Neuron (in vitro differentiated cells): ENCODE results near the gene PLSCR5.

Experiments used
- H2AFZ ChIP-seq: one replicate; pipeline ENCODE4 v1.6.1; 2013; ENCODE audit warnings: low read depth, mild to moderate bottlenecking, inconsistent platforms, low read length, moderate library complexity
- H3K27me3 ChIP-seq: one replicate; pipeline ENCODE4 v1.6.1; 2013; ENCODE audit warnings: low read length; ENCODE audit not compliant: insufficient read depth
- H3K36me3 ChIP-seq: one replicate; pipeline ENCODE4 v1.6.1; 2013; ENCODE audit warnings: low read length; ENCODE audit not compliant: insufficient read depth
- H3K4me1 ChIP-seq: one replicate; pipeline ENCODE4 v1.6.1; 2013; ENCODE audit warnings: low read length; ENCODE audit not compliant: insufficient read depth
- H3K4me3 ChIP-seq: 2 replicates; pipeline ENCODE4 v1.5.1; 2013; ENCODE audit warnings: mild to moderate bottlenecking, low read length, moderate library complexity
- H3K9me3 ChIP-seq: one replicate; pipeline ENCODE4 v1.6.1; 2013; ENCODE audit warnings: low read length

PLSCR5 gene

DNA sequence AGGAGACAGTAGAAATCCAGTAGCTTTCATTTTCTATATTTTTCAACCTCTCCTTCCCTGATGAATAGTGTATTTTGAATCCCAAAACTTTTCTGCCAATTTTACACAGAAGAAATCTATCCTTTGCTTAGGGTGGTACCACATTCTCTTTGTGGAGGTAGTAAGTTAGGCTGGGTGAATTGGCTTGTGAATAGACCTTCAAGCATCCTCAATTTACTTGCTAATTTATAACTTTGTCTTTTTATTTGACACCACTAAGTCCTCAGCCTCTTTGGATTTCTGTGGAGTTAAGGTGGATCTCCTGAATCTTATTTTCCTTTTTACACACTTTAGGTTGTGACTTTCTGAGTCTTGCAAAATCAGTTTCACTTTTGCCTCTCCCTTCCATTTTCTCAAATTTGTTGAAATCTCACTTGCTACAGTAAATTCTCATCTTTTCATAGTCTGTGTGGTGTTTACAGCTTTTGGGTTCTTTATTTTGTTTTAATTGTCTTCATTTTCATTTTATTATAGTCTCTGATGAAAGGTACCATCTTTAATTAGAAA is 55.0 kb downstream of the PLSCR5 start:
- H3K4me3 ChIP-seq: no peak overlapping the region
- no peaks in the 10 kb centered on the region for H3K27me3 ChIP-seq

DNA sequence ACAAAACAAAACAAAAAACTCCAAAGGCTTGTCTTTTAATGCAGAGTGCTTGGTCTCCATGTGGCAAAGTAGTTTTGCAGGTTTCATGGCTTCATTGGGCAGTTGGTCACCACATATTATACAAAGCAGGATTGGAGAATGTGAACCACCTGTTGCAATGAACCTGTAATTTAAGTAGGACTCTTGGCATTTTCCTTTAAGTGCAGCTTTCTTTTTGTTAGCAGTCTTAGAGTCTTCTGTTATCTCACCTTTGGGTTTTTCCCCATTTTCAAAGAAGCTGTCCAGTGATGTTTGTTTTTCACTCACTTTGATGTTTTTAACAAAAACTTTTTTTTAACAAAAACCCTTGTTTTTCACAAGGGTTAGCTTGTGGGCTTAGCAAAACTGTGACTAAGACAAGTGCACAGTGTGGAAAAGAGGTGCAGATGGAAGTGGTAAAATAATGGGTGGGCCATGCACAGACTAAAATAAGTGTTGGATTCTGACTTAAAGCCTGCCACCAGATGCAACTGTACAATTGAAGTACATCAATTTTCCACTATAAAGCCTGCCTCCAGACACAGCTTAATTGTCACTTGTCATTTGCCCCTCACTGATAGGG is 57.8 kb downstream of the PLSCR5 start:
- H3K36me3 ChIP-seq: no peaks in the 10 kb centered on the region
- H3K27me3 ChIP-seq: no peaks in the 10 kb centered on the region
- H3K4me3 ChIP-seq: no peak overlapping the region
- no peak overlapping the region for H2AFZ ChIP-seq
- peaks cover 10% of the 10 kb centered on the region for H3K4me1 ChIP-seq
- H3K9me3 ChIP-seq: no peaks in the 10 kb centered on the region

More for the DNA sequence above, 55.0 kb downstream of the PLSCR5 start:
- Histone ChIP-seq H3K36me3 (no peaks in the 10 kb centered on the region), H3K4me1 (peaks cover 2% of the 10 kb centered on the region), H2AFZ (no peak overlapping the region), H3K9me3 (no peaks in the 10 kb centered on the region)

DNA sequence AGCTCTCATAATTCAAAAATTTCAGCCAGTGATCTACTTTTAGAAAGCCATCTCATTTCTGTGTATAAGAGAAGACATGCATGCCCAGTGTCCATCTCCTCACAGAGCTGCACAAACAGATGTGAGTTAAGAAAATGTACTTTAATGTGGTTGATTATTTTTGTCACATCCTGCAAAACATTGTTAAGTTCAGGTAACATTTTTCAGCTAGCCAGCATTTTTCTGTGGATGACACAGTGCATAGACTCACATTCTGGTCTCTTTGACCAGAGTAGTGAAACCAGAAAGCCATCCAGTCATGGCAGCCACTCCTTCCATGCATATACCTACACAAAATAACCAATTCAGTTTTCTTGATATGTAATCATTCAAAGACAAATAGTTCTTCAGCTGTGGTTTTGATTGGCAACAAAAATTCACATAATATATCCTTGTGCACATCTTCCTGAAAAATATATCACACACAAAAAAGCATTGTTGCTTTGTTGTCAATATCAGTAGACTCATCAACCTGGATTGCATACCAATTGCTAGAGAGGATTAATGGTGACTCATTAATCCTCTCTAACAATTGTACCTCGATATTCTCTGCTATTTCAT is 58.7 kb downstream of the PLSCR5 start:
- Histone ChIP-seq H3K9me3 (no peaks in the 10 kb centered on the region), H3K27me3 (no peaks in the 10 kb centered on the region), H3K36me3 (no peaks in the 10 kb centered on the region), H3K4me3 (no peak overlapping the region), H3K4me1 (peaks cover 10% of the 10 kb centered on the region), H2AFZ (no peak overlapping the region)

- Histone ChIP-seq H3K4me1 (peaks cover 10% of the 10 kb centered on the region), H3K36me3 (no peaks in the 10 kb centered on the region), H3K9me3 (no peaks in the 10 kb centered on the region), H2AFZ (peak overlapping the region; percentile 100), H3K4me3 (peak overlapping the region; percentile 91), H3K27me3 (no peaks in the 10 kb centered on the region)
Observed at GRCh38 chr3:146544929-146545528, 60.1 kb downstream of the PLSCR5 start.

- Histone ChIP-seq H2AFZ (peak within 1 kb of the TSS; percentile 100), H3K4me1 (peaks cover 10% of the 10 kb centered on the region), H3K4me3 (peak within 1 kb of the TSS; percentile 91), H3K36me3 (no peaks in the 10 kb centered on the region), H3K27me3 (no peaks in the 10 kb centered on the region), H3K9me3 (peaks cover 1% of the 10 kb centered on the region)
Observed at GRCh38 chr3:146544002-146544928, 60.9 kb downstream of the PLSCR5 start, which contains the start of gene PLSCR1. Gene PLSCR1 (minus strand): TSS chr3:146544607. CDS start chr3:146536552, 8,055 bp downstream.

GRCh38 chr3:146543461-146544001 is 61.6 kb downstream of the PLSCR5 start:
- Histone ChIP-seq H3K4me3 (peak overlapping the region; percentile 91), H3K4me1 (peaks cover 10% of the 10 kb centered on the region), H3K27me3 (no peaks in the 10 kb centered on the region), H2AFZ (peak overlapping the region; percentile 100), H3K36me3 (no peaks in the 10 kb centered on the region), H3K9me3 (peaks cover 5% of the 10 kb centered on the region)

DNA sequence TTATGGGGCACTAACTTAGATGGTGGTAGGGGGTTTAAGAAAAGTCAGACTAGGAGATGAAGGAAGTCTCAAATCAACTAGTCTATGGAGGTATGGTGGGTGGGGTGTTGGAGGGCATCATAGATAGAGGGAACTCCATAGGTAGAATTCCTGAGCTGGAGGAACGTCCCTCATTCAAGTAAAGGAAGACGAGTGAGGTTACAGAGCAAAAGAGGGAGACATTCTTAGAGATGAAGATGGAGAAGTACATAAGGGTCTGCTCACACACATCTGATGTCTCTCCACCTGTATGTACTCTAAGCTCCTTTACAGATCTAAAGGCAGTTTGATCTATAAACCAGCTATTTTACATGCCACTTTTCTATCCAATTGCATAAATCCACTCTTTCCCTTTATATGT is 62.2 kb downstream of the PLSCR5 start:
- H3K36me3 ChIP-seq: no peaks in the 10 kb centered on the region
- H3K4me3 ChIP-seq: peak overlapping the region; percentile 91
- H3K4me1 ChIP-seq: peaks cover 10% of the 10 kb centered on the region
- peaks cover 5% of the 10 kb centered on the region for H3K9me3 ChIP-seq
- no peaks in the 10 kb centered on the region for H3K27me3 ChIP-seq
- H2AFZ ChIP-seq: no peak overlapping the region

- Histone ChIP-seq H3K4me3 (no peak overlapping the region), H2AFZ (no peak overlapping the region), H3K4me1 (peaks cover 10% of the 10 kb centered on the region), H3K36me3 (no peaks in the 10 kb centered on the region), H3K27me3 (no peaks in the 10 kb centered on the region), H3K9me3 (peaks cover 5% of the 10 kb centered on the region)
Observed at GRCh38 chr3:146542179-146542578, 63.0 kb downstream of the PLSCR5 start.

DNA sequence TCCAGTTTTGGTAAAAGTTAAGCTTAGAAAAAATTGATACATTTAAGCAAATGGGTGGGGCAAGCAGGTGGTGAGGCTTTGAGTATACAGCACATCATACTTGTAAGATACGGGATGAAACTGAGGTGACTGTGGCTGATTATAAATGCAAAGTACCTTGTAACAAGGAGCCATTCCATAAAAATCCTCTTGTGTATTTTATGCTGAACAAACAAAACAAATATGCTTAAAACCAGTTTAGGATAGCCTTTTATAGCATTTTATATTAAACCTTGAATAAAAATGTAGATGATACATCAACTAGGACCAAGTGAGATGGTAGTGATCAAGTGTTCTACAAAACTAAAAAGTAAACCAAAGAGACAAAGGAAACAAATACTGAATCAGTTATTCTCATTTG is 64.2 kb downstream of the PLSCR5 start:
- no peak overlapping the region for H2AFZ ChIP-seq
- peaks cover 10% of the 10 kb centered on the region for H3K4me1 ChIP-seq
- peaks cover 5% of the 10 kb centered on the region for H3K9me3 ChIP-seq
- no peak overlapping the region for H3K4me3 ChIP-seq
- no peaks in the 10 kb centered on the region for H3K36me3 ChIP-seq
- H3K27me3 ChIP-seq: no peaks in the 10 kb centered on the region

DNA sequence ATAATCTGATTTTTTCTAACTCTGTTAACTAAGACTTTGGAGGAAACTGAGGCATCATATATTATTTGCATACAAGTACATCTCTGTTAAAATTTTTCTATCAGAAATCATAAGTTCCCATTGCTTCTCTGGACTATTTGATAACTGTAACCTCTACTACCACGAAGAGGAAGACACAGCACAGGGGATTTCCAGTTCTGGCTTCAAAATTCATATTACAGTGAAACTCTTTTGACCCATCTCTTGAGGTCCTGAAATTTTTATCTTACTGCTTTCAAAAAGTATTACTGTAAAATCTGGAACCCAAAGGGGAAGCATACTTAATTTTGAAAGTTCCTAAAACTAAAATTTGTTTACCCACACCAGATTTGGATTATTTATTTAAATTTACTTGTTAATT is 64.9 kb downstream of the PLSCR5 start:
- H3K9me3 ChIP-seq: peaks cover 5% of the 10 kb centered on the region
- no peak overlapping the region for H2AFZ ChIP-seq
- no peaks in the 10 kb centered on the region for H3K27me3 ChIP-seq
- no peaks in the 10 kb centered on the region for H3K36me3 ChIP-seq
- no peak overlapping the region for H3K4me3 ChIP-seq
- peaks cover 8% of the 10 kb centered on the region for H3K4me1 ChIP-seq

GRCh38 chr3:146539315-146539714 is 65.8 kb downstream of the PLSCR5 start:
- Histone ChIP-seq H3K36me3 (no peaks in the 10 kb centered on the region), H3K4me3 (no peak overlapping the region), H3K27me3 (no peaks in the 10 kb centered on the region), H3K4me1 (peaks cover 6% of the 10 kb centered on the region), H2AFZ (no peak overlapping the region), H3K9me3 (peaks cover 5% of the 10 kb centered on the region)

GRCh38 chr3:146537603-146538002 is 67.5 kb downstream of the PLSCR5 start:
- Histone ChIP-seq H3K27me3 (no peaks in the 10 kb centered on the region), H3K9me3 (peaks cover 5% of the 10 kb centered on the region), H3K36me3 (peaks cover under 1% of the 10 kb centered on the region), H3K4me1 (no peaks in the 10 kb centered on the region), H3K4me3 (no peak overlapping the region), H2AFZ (no peak overlapping the region)
